ENCODE results near the gene VIT. TPM values are rescaled to one million over a fixed set of nuclear protein-coding genes. Genes with fewer than 3 reads are reported as not detected.

Gene VIT
- total RNA-seq, 1 donor from 2014 or later: not detected

GRCh38 chr2:36771671-36772070 lies 75.2 kb downstream of the VIT start:
- no peaks in the 10 kb centered on the region for H3K27me3 ChIP-seq (ENCODE audit: control insufficient read depth, insufficient read depth, low read length)
- no peak overlapping the region for H3K4me3 ChIP-seq (ENCODE audit: low read depth, low read length)
- no peak for TF ChIP-seq CTCF (IDR thresholded peaks at IDR 0.05; ENCODE audit: insufficient read depth, low read length, poor library complexity, severe bottlenecking)
- DNase-seq (ENCODE audit: low read depth): no peak
- no peaks in the 10 kb centered on the region for H3K36me3 ChIP-seq (ENCODE audit: control insufficient read depth, insufficient read depth, low read length)

GRCh38 chr2:36773947-36774346 lies 77.4 kb downstream of the VIT start:
- Histone ChIP-seq H3K4me3 (ENCODE audit: low read depth, low read length) (no peak overlapping the region), H3K27me3 (ENCODE audit: control insufficient read depth, insufficient read depth, low read length) (peaks cover 5% of the 10 kb centered on the region)
- no peak for TF ChIP-seq CTCF (IDR thresholded peaks at IDR 0.05; ENCODE audit: insufficient read depth, low read length, poor library complexity, severe bottlenecking)

GRCh38 chr2:36775261-36775660 lies 78.8 kb downstream of the VIT start:
- Histone ChIP-seq H3K4me3 (ENCODE audit: low read depth, low read length) (no peak overlapping the region), H3K27me3 (ENCODE audit: control insufficient read depth, insufficient read depth, low read length) (peaks cover 5% of the 10 kb centered on the region), H3K36me3 (ENCODE audit: control insufficient read depth, insufficient read depth, low read length) (no peaks in the 10 kb centered on the region)
- TF ChIP-seq CTCF (IDR thresholded peaks at IDR 0.05; ENCODE audit: insufficient read depth, low read length, poor library complexity, severe bottlenecking): no peak
- DNase-seq (ENCODE audit: low read depth): no peak

More at GRCh38 chr2:36773947-36774346, 77.4 kb downstream of the VIT start:
- DNase-seq (ENCODE audit: low read depth): no peak
- H3K36me3 ChIP-seq (ENCODE audit: control insufficient read depth, insufficient read depth, low read length): no peaks in the 10 kb centered on the region

GRCh38 chr2:36775806-36776205 lies 79.3 kb downstream of the VIT start:
- no peak for TF ChIP-seq CTCF (IDR thresholded peaks at IDR 0.05; ENCODE audit: insufficient read depth, low read length, poor library complexity, severe bottlenecking)

GRCh38 chr2:36777272-36777671 lies 80.8 kb downstream of the VIT start:
- Histone ChIP-seq H3K36me3 (ENCODE audit: control insufficient read depth, insufficient read depth, low read length) (no peaks in the 10 kb centered on the region), H3K4me3 (ENCODE audit: low read depth, low read length) (no peak overlapping the region), H3K27me3 (ENCODE audit: control insufficient read depth, insufficient read depth, low read length) (peaks cover 5% of the 10 kb centered on the region)
- no peak for TF ChIP-seq CTCF (IDR thresholded peaks at IDR 0.05; ENCODE audit: insufficient read depth, low read length, poor library complexity, severe bottlenecking)
- no peak for DNase-seq (ENCODE audit: low read depth)

More at GRCh38 chr2:36775806-36776205, 79.3 kb downstream of the VIT start:
- peaks cover 5% of the 10 kb centered on the region for H3K27me3 ChIP-seq (ENCODE audit: control insufficient read depth, insufficient read depth, low read length)
- no peaks in the 10 kb centered on the region for H3K36me3 ChIP-seq (ENCODE audit: control insufficient read depth, insufficient read depth, low read length)
- no peak for DNase-seq (ENCODE audit: low read depth)
- no peak overlapping the region for H3K4me3 ChIP-seq (ENCODE audit: low read depth, low read length)

GRCh38 chr2:36777788-36778187 lies 81.3 kb downstream of the VIT start:
- no peak overlapping the region for H3K4me3 ChIP-seq (ENCODE audit: low read depth, low read length)
- TF ChIP-seq CTCF (IDR thresholded peaks at IDR 0.05; ENCODE audit: insufficient read depth, low read length, poor library complexity, severe bottlenecking): no peak
- DNase-seq (ENCODE audit: low read depth): no peak
- no peaks in the 10 kb centered on the region for H3K36me3 ChIP-seq (ENCODE audit: control insufficient read depth, insufficient read depth, low read length)
- peaks cover 5% of the 10 kb centered on the region for H3K27me3 ChIP-seq (ENCODE audit: control insufficient read depth, insufficient read depth, low read length)

Data from kidney epithelial cell (primary cell).